Keratinocyte (primary cell): ENCODE results near the gene RTKN2. TPM values are rescaled to one million over a fixed set of nuclear protein-coding genes. Genes with fewer than 3 reads are reported as not detected.
A peak's percentile ranks its signal among the peaks of the same experiment; 100 is the strongest.

ENCODE experiments used
- DNase-seq: peaks from one replicate; pipeline ENCODE4 v3.0.0-alpha.2; 2011; ENCODE audit warnings: low read depth, missing footprints, low spot score
- FAIRE-seq: peaks from 2 replicates; lab custom pipeline; 2011; peaks lifted over from hg19 to GRCh38; lab: Jason Lieb, UNC
- H2AFZ ChIP-seq: 2 replicates; pipeline ENCODE4 v1.6.0; 2012; ENCODE audit warnings: low read length, control low read depth, inconsistent platforms; ENCODE audit not compliant: control insufficient read depth
- H3K27ac ChIP-seq: 2 replicates; pipeline ENCODE4 v1.5.1; 2011; ENCODE audit warnings: low read length; ENCODE audit not compliant: control insufficient read depth, insufficient read depth
- H3K27me3 ChIP-seq: 3 replicates; pipeline ENCODE4 v1.6.0; 2011; ENCODE audit warnings: low read length; ENCODE audit not compliant: control insufficient read depth, insufficient read depth; ENCODE audit errors: extremely low read depth
- H3K36me3 ChIP-seq, 2 experiments: 2 replicates in 1 of 2; 3 replicates in 1 of 2; pipeline ENCODE4 v1.5.1; 2011; ENCODE audit warnings: low read length in 2 of 2, mild to moderate bottlenecking in 1 of 2; ENCODE audit not compliant: control insufficient read depth in 2 of 2, insufficient read depth in 2 of 2; ENCODE audit errors: extremely low read depth in 1 of 2
- H3K4me1 ChIP-seq: 3 replicates; pipeline ENCODE4 v1.5.1; 2011; ENCODE audit warnings: low read length; ENCODE audit not compliant: control insufficient read depth, insufficient read depth; ENCODE audit errors: extremely low read depth
- H3K4me2 ChIP-seq: 3 replicates; pipeline ENCODE4 v1.6.0; 2011; ENCODE audit warnings: low read depth, low read length; ENCODE audit not compliant: control insufficient read depth, insufficient read depth; ENCODE audit errors: extremely low read depth
- H3K4me3 ChIP-seq, 3 experiments: fragments of 200-600 bp in 1 of 3; sonication (generic) in 1 of 3; 2 replicates in 2 of 3; 3 replicates in 1 of 3; pipeline ENCODE4 v1.5.1; 2011 to 2016; ENCODE audit warnings: low read length in 3 of 3, mild to moderate bottlenecking in 3 of 3, control low read depth in 2 of 3, inconsistent platforms in 1 of 3, low read depth in 1 of 3, mixed read lengths in 1 of 3, mixed run types in 1 of 3, moderate library complexity in 1 of 3; ENCODE audit not compliant: control insufficient read depth in 2 of 3, insufficient read depth in 2 of 3; ENCODE audit errors: extremely low read depth in 1 of 3
- H3K79me2 ChIP-seq: 2 replicates; pipeline ENCODE4 v1.6.0; 2012; ENCODE audit warnings: low read length; ENCODE audit not compliant: control insufficient read depth, insufficient read depth
- H3K9ac ChIP-seq: 3 replicates; pipeline ENCODE4 v1.6.0; 2011; ENCODE audit warnings: low read length; ENCODE audit not compliant: control insufficient read depth, insufficient read depth; ENCODE audit errors: extremely low read depth
- H3K9me1 ChIP-seq: 3 replicates; pipeline ENCODE4 v1.6.0; 2011; ENCODE audit warnings: low read length; ENCODE audit not compliant: control insufficient read depth, insufficient read depth; ENCODE audit errors: extremely low read depth
- H3K9me3 ChIP-seq: 2 replicates; pipeline ENCODE4 v1.5.1; 2012; ENCODE audit warnings: low read depth, low read length; ENCODE audit not compliant: control insufficient read depth
- H4K20me1 ChIP-seq: 3 replicates; pipeline ENCODE4 v1.6.0; 2011; ENCODE audit warnings: low read length; ENCODE audit not compliant: control insufficient read depth, insufficient read depth; ENCODE audit errors: extremely low read depth
- CTCF ChIP-seq, 3 experiments: IDR thresholded peaks in 1 of 3; conservative IDR thresholded peaks in 1 of 3; optimal IDR thresholded peaks in 1 of 3; 2 replicates in 2 of 3; 3 replicates in 1 of 3; pipeline versions ENCODE3 to v1.5.1; 2011; ENCODE audit warnings: low read length in 3 of 3, mild to moderate bottlenecking in 3 of 3, moderate library complexity in 2 of 3, control low read depth in 1 of 3, inconsistent platforms in 1 of 3; ENCODE audit not compliant: insufficient read depth in 2 of 3; ENCODE audit errors: extremely low read depth in 1 of 3
- EZH2 ChIP-seq: IDR thresholded peaks from one replicate; pipeline ENCODE4 v1.6.1; 2012; ENCODE audit warnings: inconsistent platforms, mild to moderate bottlenecking, low read length, moderate library complexity
- dilution Hi-C: fragments of 300-500 bp; cut with MboI; formaldehyde crosslinking; loops from one replicate; pipeline ENCODE4 v1.7.0; 2020; ENCODE audit warnings: low sequenced_read_pairs; ENCODE audit not compliant: extremely low pct_ligation_motif_present
- polyA minus RNA-seq, 3 experiments: library from RNA; depleted of rRNA, polyadenylated mRNA; stranded (reverse); fragments of >200 nt; gene quantifications; 1 replicate in 1 of 3; 2 replicates in 1 of 3; 3 replicates in 1 of 3; pipeline ENCODE4 v1.2.3, GENCODE V29; 2011
- polyA plus RNA-seq, 5 experiments: library from polyadenylated mRNA; depleted of rRNA in 3 of 5; stranded (reverse) in 3 of 5; stranded (forward) in 1 of 5; unstranded in 1 of 5; fragments of >200 nt; gene quantifications; 1 replicate in 1 of 5; 2 replicates in 3 of 5; 3 replicates in 1 of 5; pipeline versions ENCODE4 v1.2.1 to v1.2.3, GENCODE V29; 2011 to 2012; ENCODE audit warnings: missing spikeins in 2 of 5, low read depth in 1 of 5, low replicate concordance in 1 of 5

RTKN2 gene
- polyA plus RNA-seq (1.2 to 3.2 TPM (median 2.2 TPM) in 3 replicates), polyA minus RNA-seq (0.46 to 3.7 TPM (median 0.99 TPM) in 3 replicates)
- 1.7 TPM for polyA plus RNA-seq (2011; ENCODE audit: low read depth)
- polyA plus RNA-seq (2011; cell fraction: cytosol; rRNA removed), result 0.91 and 2.1 TPM in 2 replicates
- polyA plus RNA-seq (2011; cell fraction: nucleus; rRNA removed), result 1.9 and 3.1 TPM in 2 replicates
- polyA plus RNA-seq (2012; ENCODE audit: low replicate concordance), result 1.5 and 2.8 TPM in 2 replicates
- polyA minus RNA-seq (2011; cell fraction: cytosol; rRNA and poly(A)+ RNA removed), result 1.7 TPM
- polyA minus RNA-seq (2011; cell fraction: nucleus; rRNA and poly(A)+ RNA removed), result 2.7 and 5.4 TPM in 2 replicates

- no peaks in the 10 kb centered on the region for H3K36me3 ChIP-seq
- H4K20me1 ChIP-seq, result no peaks in the 10 kb centered on the region
- dilution Hi-C loops, result no loop called here
- H3K79me2 ChIP-seq, result peaks cover 17% of the 10 kb centered on the region
- H3K4me1 ChIP-seq, result peaks cover 19% of the 10 kb centered on the region
- H3K4me3 ChIP-seq, result peak within 1 kb of the TSS; percentile 64 to 84 (median 81)
- peak within 1 kb of the TSS; percentile 34 for H3K27ac ChIP-seq
- H3K27me3 ChIP-seq, result no peaks in the 10 kb centered on the region
- no peaks in the 10 kb centered on the region for H3K9me3 ChIP-seq
- peak within 1 kb of the TSS; percentile 88 for H3K4me2 ChIP-seq
- DNase-seq (peak; percentile 25), FAIRE-seq (peak; percentile 57)
- no peaks in the 10 kb centered on the region for H3K9me1 ChIP-seq
- H3K9ac ChIP-seq, result peak within 1 kb of the TSS; percentile 71
- no peak for TF ChIP-seq CTCF (optimal IDR thresholded peaks at IDR 0.05 in 1 of 3, IDR thresholded peaks at IDR 0.05 in 1 of 3, conservative IDR thresholded peaks at IDR 0.05 in 1 of 3; ENCODE audit: extremely low read depth in 1 of 3, insufficient read depth in 2 of 3, low read length in 3 of 3)
- TF ChIP-seq EZH2, result no peak
- peak within 1 kb of the TSS; percentile 97 for H2AFZ ChIP-seq
These were observed at the start of gene RTKN2 for GRCh38 chr10:62268399-62269114. Gene RTKN2, minus strand, starts transcription at chr10:62268844. Its CDS starts 234 bp downstream, at chr10:62268610.

GRCh38 chr10:62317257-62317656 lies 48.6 kb upstream of the RTKN2 start:
- no peaks in the 10 kb centered on the region for H4K20me1 ChIP-seq
- H2AFZ ChIP-seq, result no peak overlapping the region
- H3K4me1 ChIP-seq, result no peaks in the 10 kb centered on the region
- H3K4me2 ChIP-seq, result no peak overlapping the region
- no peak overlapping the region for H3K9ac ChIP-seq
- dilution Hi-C loops, result no loop called here
- no peak overlapping the region for H3K27ac ChIP-seq
- H3K79me2 ChIP-seq, result no peaks in the 10 kb centered on the region
- H3K9me3 ChIP-seq, result no peaks in the 10 kb centered on the region
- TF ChIP-seq EZH2 (no peak), CTCF (optimal IDR thresholded peaks at IDR 0.05 in 1 of 3, IDR thresholded peaks at IDR 0.05 in 1 of 3, conservative IDR thresholded peaks at IDR 0.05 in 1 of 3; ENCODE audit: extremely low read depth in 1 of 3, insufficient read depth in 2 of 3, low read length in 3 of 3) (no peak)
- no peaks in the 10 kb centered on the region for H3K9me1 ChIP-seq
- H3K36me3 ChIP-seq, result no peaks in the 10 kb centered on the region
- DNase-seq (no peak), FAIRE-seq (no peak)
- no peaks in the 10 kb centered on the region for H3K27me3 ChIP-seq
- no peak overlapping the region for H3K4me3 ChIP-seq
